HCT116 (cell line): ENCODE measurements around the gene KCNB1.

ENCODE experiments used
- ZNF274 ChIP-seq: fragments of 200-500 bp; sonication (Bioruptor generic); IDR thresholded peaks from 2 replicates; pipeline ENCODE4 v1.6.1; 2014; ENCODE audit warnings: mild to moderate bottlenecking, low read depth, low read length, inconsistent platforms
- TF ChIP-seq, protein P1 (sequence below): IDR thresholded peaks from 2 replicates; pipeline ENCODE4 v1.6.1; 2012
- TF ChIP-seq, protein P2 (sequence below), 3 experiments: fragments of 200-600 bp in 1 of 3; sonication (generic) in 1 of 3; IDR thresholded peaks in 2 of 3; conservative IDR thresholded peaks in 1 of 3; 2 replicates each; pipeline ENCODE4 v1.5.1; 2012 to 2017; ENCODE audit warnings: low read depth in 2 of 3, low read length in 2 of 3, antibody characterized with exemption in 1 of 3, borderline replicate concordance in 1 of 3, control low read depth in 1 of 3, mild to moderate bottlenecking in 1 of 3, mixed read lengths in 1 of 3, mixed run types in 1 of 3, moderate library complexity in 1 of 3; ENCODE audit not compliant: insufficient read depth in 1 of 3

DNA sequence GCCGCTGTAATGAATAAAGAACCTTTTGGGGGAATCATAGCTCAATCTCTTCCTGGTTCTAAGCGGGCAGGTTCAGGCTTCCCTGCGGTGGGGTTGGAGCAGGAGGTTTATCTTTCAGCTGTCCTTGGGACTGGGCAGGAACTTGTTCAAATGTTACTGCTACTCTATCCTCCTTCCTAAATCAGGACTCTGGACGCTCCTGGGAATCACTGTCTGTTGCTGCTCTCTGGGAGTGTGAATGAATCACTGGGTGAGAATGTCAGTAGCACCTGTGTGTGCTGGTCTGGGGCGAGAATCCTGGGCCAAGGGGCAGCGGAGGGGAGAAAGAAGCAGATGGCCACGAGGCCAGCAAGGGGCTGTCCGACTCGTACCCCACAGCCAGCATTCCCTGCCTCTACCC is 139.2 kb downstream of the KCNB1 start:
- TF ChIP-seq, protein P1, sequence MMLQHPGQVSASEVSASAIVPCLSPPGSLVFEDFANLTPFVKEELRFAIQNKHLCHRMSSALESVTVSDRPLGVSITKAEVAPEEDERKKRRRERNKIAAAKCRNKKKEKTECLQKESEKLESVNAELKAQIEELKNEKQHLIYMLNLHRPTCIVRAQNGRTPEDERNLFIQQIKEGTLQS = no peak
- TF ChIP-seq, protein P2, sequence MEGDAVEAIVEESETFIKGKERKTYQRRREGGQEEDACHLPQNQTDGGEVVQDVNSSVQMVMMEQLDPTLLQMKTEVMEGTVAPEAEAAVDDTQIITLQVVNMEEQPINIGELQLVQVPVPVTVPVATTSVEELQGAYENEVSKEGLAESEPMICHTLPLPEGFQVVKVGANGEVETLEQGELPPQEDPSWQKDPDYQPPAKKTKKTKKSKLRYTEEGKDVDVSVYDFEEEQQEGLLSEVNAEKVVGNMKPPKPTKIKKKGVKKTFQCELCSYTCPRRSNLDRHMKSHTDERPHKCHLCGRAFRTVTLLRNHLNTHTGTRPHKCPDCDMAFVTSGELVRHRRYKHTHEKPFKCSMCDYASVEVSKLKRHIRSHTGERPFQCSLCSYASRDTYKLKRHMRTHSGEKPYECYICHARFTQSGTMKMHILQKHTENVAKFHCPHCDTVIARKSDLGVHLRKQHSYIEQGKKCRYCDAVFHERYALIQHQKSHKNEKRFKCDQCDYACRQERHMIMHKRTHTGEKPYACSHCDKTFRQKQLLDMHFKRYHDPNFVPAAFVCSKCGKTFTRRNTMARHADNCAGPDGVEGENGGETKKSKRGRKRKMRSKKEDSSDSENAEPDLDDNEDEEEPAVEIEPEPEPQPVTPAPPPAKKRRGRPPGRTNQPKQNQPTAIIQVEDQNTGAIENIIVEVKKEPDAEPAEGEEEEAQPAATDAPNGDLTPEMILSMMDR (IDR thresholded peaks at IDR 0.05 in 2 of 3, conservative IDR thresholded peaks at IDR 0.05 in 1 of 3; ENCODE audit: borderline replicate concordance in 1 of 3, insufficient read depth in 1 of 3, low read depth in 2 of 3, low read length in 2 of 3) = no peak
- TF ChIP-seq ZNF274 = no peak
